Adrenal gland (tissue), 5 donors: Measurements from ENCODE around the gene LYSMD4.

Experiments used
- CTCF ChIP-seq, 6 experiments: fragments of 450-650 bp in 4 of 6; fragments of 200-600 bp in 2 of 6; sonication (generic) in 1 of 6; IDR thresholded peaks; 1 replicate in 5 of 6; 2 replicates in 1 of 6; pipeline versions ENCODE4 v1.5.1 to v1.8.0; 2016 to 2021; ENCODE audit warnings: antibody characterized with exemption in 6 of 6, mild to moderate bottlenecking in 2 of 6, moderate library complexity in 1 of 6
- POLR2A ChIP-seq, 2 donors: fragments of 450-650 bp; IDR thresholded peaks; one replicate each; pipeline ENCODE4 v1.6.1; 2017; ENCODE audit warnings: antibody characterized with exemption in 2 of 2, mild to moderate bottlenecking in 2 of 2, moderate library complexity in 1 of 2
- donor health status: DM: no; HTN: no; CAD: no.

DNA sequence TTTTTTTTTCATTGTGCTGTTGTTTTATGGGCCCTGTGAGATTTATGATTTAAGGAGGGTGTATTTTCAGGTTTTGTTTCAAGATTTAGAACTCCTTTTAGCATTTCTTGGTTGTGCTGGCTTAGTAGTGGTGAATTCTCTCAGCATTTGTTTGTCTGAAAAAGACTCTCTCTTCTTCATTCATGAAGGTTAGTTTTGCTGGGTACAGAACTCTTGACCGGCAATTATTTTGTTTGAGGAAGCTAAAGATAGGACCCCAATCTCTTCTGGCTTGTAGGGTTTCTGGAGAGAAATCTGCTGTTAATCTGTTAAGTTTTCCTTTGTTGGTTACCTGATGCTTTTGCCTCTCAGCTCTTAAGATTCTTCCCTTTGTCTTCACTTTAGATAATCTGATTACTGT is 46.9 kb downstream of the LYSMD4 start:
- no peak for TF ChIP-seq CTCF (IDR thresholded peaks at IDR 0.05)
- TF ChIP-seq POLR2A (IDR thresholded peaks at IDR 0.05): no peak
